Measurements from ENCODE around the gene SRSF3. TPM values are rescaled to one million over a fixed set of nuclear protein-coding genes. Genes with fewer than 3 reads are reported as not detected.
"Not testable (repeated sequence)": the region's sequence is repeated elsewhere in the genome, so short reads cannot be mapped to it uniquely, and the experiment has no call there.

SRSF3 gene
- total and polyA plus RNA-seq, 10 donors, result 93.8 to 271 (median 194) TPM

- WGBS, 5 donors, result 53 to 69% (median 60%) methylated on average over 13 of the region's 13 CpGs
- intact Hi-C loops (cut with DNase I; ENCODE audit: low total_unique reads), result no loop called here
- DNase-seq, result peak; percentile 41
Measured at GRCh38 chr6:36649701-36650484, 55.7 kb downstream of the SRSF3 start.

GRCh38 chr6:36650848-36651478, 56.8 kb downstream of the SRSF3 start:
- peaks cover 0 to 2% (median 0%) of the 10 kb centered on the region in 7 donors for H3K27me3 ChIP-seq (replicated peaks in 1 of 7)
- H3K4me3 ChIP-seq, result no peak overlapping the region
- intact Hi-C loops (cut with DNase I; ENCODE audit: low total_unique reads), result no loop called here
- no peak for DNase-seq
- H3K9me3 ChIP-seq, result no peaks in the 10 kb centered on the region
- TF ChIP-seq CTCF (IDR thresholded peaks at IDR 0.05 in 8 of 11, conservative IDR thresholded peaks at IDR 0.05 in 3 of 11) (no peak), POLR2AphosphoS5 (IDR thresholded peaks at IDR 0.05) (no peak), POLR2A (IDR thresholded peaks at IDR 0.05) (no peak)
- 25 to 41% (median 29%) methylated on average over 2 of the region's 2 CpGs for WGBS, 5 donors
- peaks cover 0 to 26% (median 18%) of the 10 kb centered on the region in 6 donors for H3K4me1 ChIP-seq
- H3K27ac ChIP-seq, result no peak overlapping the region
- H3K36me3 ChIP-seq, result no peaks in the 10 kb centered on the region

More at GRCh38 chr6:36649701-36650484, 55.7 kb downstream of the SRSF3 start:
- Histone ChIP-seq H3K9me3 (no peaks in the 10 kb centered on the region), H3K27ac (no peak overlapping the region), H3K27me3 (replicated peaks in 1 of 7) (no peaks in the 10 kb centered on the region), H3K4me3 (no peak overlapping the region), H3K4me1 (peaks cover 0 to 33% (median 21%) of the 10 kb centered on the region in 6 donors), H3K36me3 (no peaks in the 10 kb centered on the region)
- TF ChIP-seq CTCF (IDR thresholded peaks at IDR 0.05 in 8 of 11, conservative IDR thresholded peaks at IDR 0.05 in 3 of 11), result no peak

GRCh38 chr6:36651659-36652379, 57.7 kb downstream of the SRSF3 start:
- Histone ChIP-seq H3K4me1 (peaks cover 0 to 26% (median 18%) of the 10 kb centered on the region in 6 donors), H3K36me3 (no peaks in the 10 kb centered on the region), H3K9me3 (no peaks in the 10 kb centered on the region), H3K4me3 (no peak overlapping the region), H3K27ac (no peak overlapping the region), H3K27me3 (replicated peaks in 1 of 7) (peaks cover 0 to 9% (median 0%) of the 10 kb centered on the region in 7 donors)
- TF ChIP-seq CTCF (IDR thresholded peaks at IDR 0.05 in 8 of 11, conservative IDR thresholded peaks at IDR 0.05 in 3 of 11), result no peak
- TF ChIP-seq POLR2AphosphoS5 (IDR thresholded peaks at IDR 0.05), result no peak
- no peak for TF ChIP-seq POLR2A (IDR thresholded peaks at IDR 0.05)
- 89 to 94% (median 93%) methylated on average over 11 of the region's 11 CpGs for WGBS, 5 donors
- DNase-seq, result no peak
- intact Hi-C loops (cut with DNase I; ENCODE audit: low total_unique reads), result no loop called here

- WGBS, 5 donors, result 80 to 89% (median 87%) methylated on average over 5 of the region's 5 CpGs
- H3K27ac ChIP-seq; H3K9me3 ChIP-seq; intact Hi-C loops (cut with DNase I; ENCODE audit: low total_unique reads); H3K4me3 ChIP-seq; DNase-seq; H3K36me3 ChIP-seq: not testable (repeated sequence)
- H3K27me3 ChIP-seq (replicated peaks in 1 of 7), result peaks cover 0 to 22% (median 0%) of the 10 kb centered on the region in 7 donors
- H3K4me1 ChIP-seq, result peaks cover 0 to 24% (median 17%) of the 10 kb centered on the region in 6 donors
Measured at GRCh38 chr6:36654469-36654868, 60.3 kb downstream of the SRSF3 start.

Small RNAs within 50 kb of the gene (microRNA-seq; reads per million reads assigned to microRNA genes)
- 0 to 0.57 (median 0) reads per million in 3 donors for gene MIR3925

Small RNAs within 50 kb of the gene (small RNA-seq; reads per million reads assigned to genes)
- gene MIR3925 (0 reads per million in 4 donors), gene RNU1-88P (0 to 0.62 (median 0.03) reads per million in 4 donors)

Other genes with a start within 250 kb of the SRSF3 start
- 1 to 10 TPM in 6 of 7 donors, under 1 TPM in 1; 0.51 to 3.2 (median 1.9) TPM for gene ETV7, start 206.7 kb upstream of the SRSF3 start, total RNA-seq
- 1 to 10 TPM; 1.6 to 4.5 (median 2.1) TPM for gene ETV7, start 206.7 kb upstream of the SRSF3 start, polyA plus RNA-seq
- gene PXT1, start 151.5 kb upstream of the SRSF3 start, total RNA-seq, result under 1 TPM in 1 of 7 donors, not detected in 6; 0.49 TPM
- not detected for gene PXT1, start 151.5 kb upstream of the SRSF3 start, polyA plus RNA-seq
- 10 to 100 TPM; 45.5 to 65.9 (median 61.9) TPM for gene KCTD20, start 151.4 kb upstream of the SRSF3 start, total RNA-seq
- 10 to 100 TPM; 12.8 to 26.6 (median 14.5) TPM for gene KCTD20, start 151.4 kb upstream of the SRSF3 start, polyA plus RNA-seq
- gene STK38, start 46.9 kb upstream of the SRSF3 start, total RNA-seq, result 10 to 100 TPM; 30.5 to 51.8 (median 38.7) TPM
- gene STK38, start 46.9 kb upstream of the SRSF3 start, polyA plus RNA-seq, result 10 to 100 TPM; 16.4 to 26.6 (median 19.6) TPM
- gene CDKN1A, start 84.4 kb downstream of the SRSF3 start, total RNA-seq, result 10 to 100 TPM; 26.5 to 58.5 (median 32.8) TPM
- gene CDKN1A, start 84.4 kb downstream of the SRSF3 start, polyA plus RNA-seq, result 10 to 100 TPM; 10.7 to 18.4 (median 11.9) TPM
- 1 to 10 TPM in 5 of 7 donors, under 1 TPM in 2; 0.54 to 3.5 (median 1.3) TPM for gene RAB44, start 103.5 kb downstream of the SRSF3 start, total RNA-seq
- under 1 TPM; 0.06 to 0.26 (median 0.24) TPM for gene RAB44, start 103.5 kb downstream of the SRSF3 start, polyA plus RNA-seq
- gene CPNE5, start 245.1 kb downstream of the SRSF3 start, total RNA-seq, result 10 to 100 TPM; 18.1 to 33.4 (median 23.4) TPM
- gene CPNE5, start 245.1 kb downstream of the SRSF3 start, polyA plus RNA-seq, result 10 to 100 TPM in 2 of 3 donors, 1 to 10 TPM in 1; 9.5 to 15.6 (median 11.9) TPM